Right hindlimb (tissue), 1 donor: Measurements from ENCODE around the gene SLC41A3.
"Not testable (repeated sequence)": the region's sequence is repeated elsewhere in the genome, so short reads cannot be mapped to it uniquely, and the experiment has no call there.

Source experiments
- DNase-seq: peaks from one replicate; pipeline ENCODE4 v3.0.0-alpha.2; 2018

The SLC41A3 gene

GRCh38 chr3:126080970-126081369, 3.0 kb downstream of the SLC41A3 start:
- no peak for DNase-seq

DNA sequence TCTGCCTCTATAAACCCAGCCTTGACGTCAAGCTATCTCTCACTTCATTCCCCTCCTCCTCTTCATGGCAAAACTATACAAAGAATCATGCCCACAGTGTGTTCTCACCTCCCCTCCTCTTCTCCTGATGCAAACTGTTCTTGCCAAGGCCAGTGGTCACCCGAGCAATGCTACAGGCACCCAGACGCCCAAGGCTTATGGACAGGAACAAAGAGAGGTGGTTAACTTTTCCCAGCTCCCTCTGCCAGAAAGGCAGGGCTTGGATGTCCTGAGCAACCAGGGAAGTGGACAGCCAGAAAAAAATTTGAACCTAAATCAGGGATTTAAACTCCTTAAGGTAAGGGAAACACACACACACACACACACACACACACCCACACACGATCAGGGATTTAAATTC, 5.1 kb downstream of the SLC41A3 start:
- no peak for DNase-seq

DNA sequence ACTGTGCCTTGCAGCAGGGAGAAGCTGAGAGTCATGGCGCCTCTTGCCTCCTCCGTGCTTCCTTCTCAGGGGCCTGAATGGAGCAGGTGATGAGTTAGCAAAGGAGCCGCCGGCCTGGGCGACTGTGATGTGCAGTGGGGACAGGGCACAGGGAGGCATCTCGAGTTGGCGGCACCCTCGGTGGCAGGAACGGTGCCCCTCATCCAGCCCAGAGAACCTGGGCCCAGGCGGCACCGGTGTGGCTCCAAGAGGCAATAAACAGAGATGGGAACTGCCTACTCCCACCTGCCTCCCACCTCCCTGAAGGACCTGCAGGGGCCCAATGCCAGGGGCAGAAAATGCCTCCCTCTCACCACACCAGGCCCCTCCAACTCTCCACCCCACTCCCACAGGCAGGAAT, 6.2 kb downstream of the SLC41A3 start:
- no peak for DNase-seq

DNA sequence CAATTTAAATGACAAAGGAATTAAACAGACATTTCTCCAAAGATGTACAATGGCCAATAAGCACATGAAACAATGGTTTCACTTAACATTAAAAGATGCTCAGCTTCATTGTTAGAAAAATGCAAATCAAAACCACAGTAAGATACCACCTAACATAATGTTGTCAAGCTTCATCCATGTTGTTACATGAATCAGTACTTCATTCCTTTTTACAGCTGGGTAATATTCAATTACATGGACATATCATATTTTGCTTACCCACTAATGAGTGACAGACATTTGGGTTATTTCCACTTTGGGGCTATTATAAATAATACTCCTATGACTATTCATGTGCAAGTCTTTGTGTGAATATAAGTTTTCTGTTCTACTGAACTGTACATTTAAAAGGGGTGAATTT, 7.8 kb downstream of the SLC41A3 start:
- no peak for DNase-seq

- no peak for DNase-seq
Measured at GRCh38 chr3:126070146-126070545, 13.8 kb downstream of the SLC41A3 start.

DNA sequence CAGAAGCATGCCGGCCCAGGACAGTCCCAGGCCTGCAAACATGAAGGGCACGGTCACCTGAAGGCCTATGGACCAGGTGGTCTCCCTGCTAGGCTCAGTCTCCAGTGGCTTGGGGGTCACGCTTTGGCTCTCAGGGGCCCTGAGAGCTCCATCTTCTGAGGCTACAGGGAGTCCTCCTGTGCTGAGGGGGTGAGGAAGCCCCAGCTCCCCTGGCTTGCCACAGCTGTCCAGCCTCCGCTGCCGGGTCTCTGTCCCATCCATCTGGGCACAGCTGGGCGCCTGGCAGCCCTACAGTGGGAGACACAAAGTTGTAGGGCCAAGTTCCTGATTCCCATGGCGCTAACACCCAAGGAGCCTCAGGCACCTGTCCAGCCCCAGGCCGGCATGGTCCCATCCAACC, 16.0 kb downstream of the SLC41A3 start:
- DNase-seq: no peak

- DNase-seq: not testable (repeated sequence)
Measured at GRCh38 chr3:126066676-126067075, 17.2 kb downstream of the SLC41A3 start.

DNA sequence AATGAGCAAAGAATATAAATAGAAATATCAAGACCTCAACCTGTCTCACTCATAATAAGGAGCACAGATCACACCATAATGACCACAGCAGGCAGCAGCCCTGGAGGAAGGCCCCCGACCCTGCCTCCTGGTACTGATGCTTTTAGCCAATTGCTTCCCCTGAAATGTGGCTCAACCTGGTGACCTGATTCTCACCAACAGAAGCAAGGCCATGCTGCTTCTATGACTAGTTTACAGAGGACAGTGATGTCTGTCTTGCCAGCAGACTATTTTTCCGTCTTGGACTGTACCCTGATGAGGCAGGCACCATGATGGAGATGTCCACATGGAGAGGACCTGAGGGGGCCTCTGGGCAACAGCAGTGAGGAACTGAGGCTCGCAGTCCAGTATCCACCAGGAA, 18.0 kb downstream of the SLC41A3 start:
- no peak for DNase-seq

GRCh38 chr3:126064627-126065258, 19.2 kb downstream of the SLC41A3 start:
- DNase-seq: no peak

- no peak for DNase-seq
Measured at GRCh38 chr3:126063358-126063965, 20.5 kb downstream of the SLC41A3 start.

GRCh38 chr3:126061301-126062032, 22.5 kb downstream of the SLC41A3 start:
- no peak for DNase-seq

DNA sequence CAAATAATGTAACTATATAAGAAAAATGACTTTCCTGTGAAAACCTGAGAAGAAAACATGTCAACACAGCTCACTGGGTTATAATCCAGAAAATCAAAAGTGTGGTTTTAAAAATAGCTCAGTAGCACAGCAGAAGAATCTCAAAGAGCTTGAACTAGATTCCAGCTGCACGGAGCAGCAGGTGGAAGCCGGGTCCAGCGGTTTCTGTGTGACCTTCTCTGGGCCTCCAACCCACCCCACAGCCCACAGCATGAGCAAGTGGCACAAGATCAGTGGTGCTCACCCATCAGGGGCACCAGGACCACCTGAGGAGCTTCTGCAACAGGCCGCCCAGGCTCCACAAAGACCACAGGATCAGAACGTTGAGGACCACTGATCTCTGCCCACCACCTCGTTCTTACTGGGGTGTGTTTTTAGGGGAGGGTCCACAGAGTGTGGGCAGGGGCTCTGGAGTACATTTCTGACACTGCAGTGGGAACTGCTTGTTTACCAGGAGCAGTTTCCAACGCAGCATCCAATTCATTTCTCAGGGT, 23.2 kb downstream of the SLC41A3 start:
- DNase-seq: no peak

- DNase-seq: no peak
Measured at GRCh38 chr3:126058666-126059065, 25.3 kb downstream of the SLC41A3 start.

- no peak for DNase-seq
Measured at GRCh38 chr3:126057936-126058335, 26.0 kb downstream of the SLC41A3 start.

- DNase-seq: no peak
Measured at GRCh38 chr3:126057501-126057819, 26.5 kb downstream of the SLC41A3 start.

DNA sequence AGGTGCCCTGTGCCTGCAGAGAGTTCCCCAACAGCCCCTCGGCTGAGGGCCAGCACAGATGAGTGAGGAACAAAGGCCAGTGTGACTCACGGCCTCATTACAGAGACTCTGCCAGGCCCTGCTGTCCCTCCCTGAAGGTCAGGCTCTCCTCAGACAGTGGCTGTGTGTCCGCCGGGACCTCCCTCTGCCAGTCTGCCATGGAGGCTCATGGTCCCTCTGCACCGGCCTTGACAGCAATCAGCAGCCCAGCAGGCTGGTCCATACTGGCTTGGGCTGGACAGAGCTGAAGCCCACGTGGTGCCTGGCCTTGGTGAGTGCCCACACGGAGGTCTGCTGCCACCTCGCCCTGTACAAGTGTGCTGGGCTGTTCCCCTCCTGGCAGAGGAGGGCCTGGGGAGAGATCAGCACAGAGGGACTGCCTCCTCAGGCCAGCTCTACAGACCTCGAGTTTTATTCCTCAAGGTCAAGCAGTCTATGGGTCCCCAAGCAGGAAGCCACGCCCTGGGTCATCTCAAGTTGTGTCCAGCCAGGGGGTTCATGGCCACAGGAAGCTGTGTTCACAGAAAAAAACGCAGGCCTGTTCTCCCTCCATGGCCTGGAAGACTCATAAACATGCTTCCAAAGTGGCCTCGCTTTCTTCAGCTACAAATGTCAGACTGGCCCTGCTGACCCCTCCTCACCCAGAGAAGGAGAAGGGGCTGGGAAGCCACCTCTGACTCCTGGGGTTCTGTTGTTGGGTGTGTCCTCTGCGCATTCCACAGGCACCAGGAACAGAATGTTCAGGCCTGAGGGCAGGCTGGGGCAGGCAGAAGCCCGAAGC, 27.0 kb downstream of the SLC41A3 start:
- no peak for DNase-seq

- no peak for DNase-seq
Measured at GRCh38 chr3:126056088-126056487, 27.8 kb downstream of the SLC41A3 start.

DNA sequence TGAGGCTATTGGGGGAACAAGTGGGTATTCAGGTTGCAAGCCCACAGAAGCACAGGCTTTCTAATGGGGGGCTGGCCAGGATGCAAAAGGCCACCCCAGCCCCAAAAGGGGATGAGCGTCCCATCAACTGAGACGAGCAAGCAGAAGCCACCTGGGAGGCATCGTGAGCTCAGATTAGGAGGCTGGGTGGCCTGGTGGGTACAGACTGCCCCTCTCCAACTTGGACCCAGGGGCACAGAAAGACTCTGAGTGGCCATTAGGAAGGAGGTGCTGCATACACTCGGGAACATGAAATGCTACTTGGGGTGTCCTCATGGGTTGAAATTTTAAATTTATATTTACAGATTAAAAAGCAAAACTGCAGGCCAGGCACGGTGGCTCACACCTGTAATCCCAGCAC, 29.1 kb downstream of the SLC41A3 start:
- no peak for DNase-seq

DNA sequence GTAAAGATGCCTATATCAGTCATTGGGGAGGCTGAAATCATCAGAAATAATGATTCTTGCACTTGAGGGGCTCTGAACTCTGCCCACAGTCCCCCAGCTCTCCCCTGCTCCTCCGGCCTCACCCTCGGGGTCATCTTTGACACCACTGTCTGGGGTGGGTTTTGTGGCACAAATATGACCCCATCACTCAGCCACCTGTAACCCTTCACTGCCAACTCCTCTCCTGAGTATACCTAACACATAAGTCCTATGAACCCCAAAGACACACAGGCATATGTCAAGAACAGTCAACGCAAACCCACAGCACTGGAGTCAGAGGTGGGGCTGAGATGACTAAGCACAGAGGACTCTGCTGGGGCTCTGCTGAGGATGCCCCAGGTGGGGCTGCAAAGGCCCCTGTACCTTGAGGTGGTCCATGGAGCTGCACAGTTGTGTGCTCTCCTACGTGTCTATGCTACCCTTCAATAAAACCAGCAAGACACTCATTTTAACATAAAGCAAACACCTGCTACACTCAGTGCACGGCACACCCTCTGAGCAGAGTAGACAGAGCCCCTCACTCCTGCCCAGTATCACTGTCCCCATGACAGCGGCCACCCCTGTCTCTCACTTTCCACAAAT, 29.9 kb downstream of the SLC41A3 start:
- no peak for DNase-seq

DNA sequence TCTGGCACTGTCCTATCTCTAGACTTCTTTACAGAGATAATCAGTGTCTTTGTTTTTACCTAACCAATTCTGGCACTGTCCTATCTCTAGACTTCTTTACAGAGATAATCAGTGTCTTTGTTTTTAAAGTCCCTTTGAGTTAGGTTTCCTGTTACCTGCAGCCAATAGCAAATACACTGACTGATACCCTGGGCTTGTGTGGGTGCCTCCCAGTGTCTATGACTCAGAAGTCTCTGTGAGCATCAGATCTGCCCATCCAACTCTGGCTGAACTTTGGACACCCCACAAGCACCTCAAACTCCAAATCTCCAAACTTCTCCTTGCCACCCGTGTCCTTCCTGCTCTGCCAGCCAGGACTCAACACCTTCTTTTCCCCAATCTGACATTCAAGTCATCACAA, 30.4 kb downstream of the SLC41A3 start:
- DNase-seq: no peak

- DNase-seq: no peak
Measured at GRCh38 chr3:126052196-126053058, 31.5 kb downstream of the SLC41A3 start.

- no peak for DNase-seq
Measured at GRCh38 chr3:126051741-126052140, 32.2 kb downstream of the SLC41A3 start.
